PFSK-1 (cell line): ENCODE measurements around the gene STN1.

ENCODE experiments used
- FOXP2 ChIP-seq: optimal IDR thresholded peaks from 2 replicates; pipeline ENCODE3; 2011; ENCODE audit warnings: borderline replicate concordance, control low read depth, inconsistent platforms; ENCODE audit not compliant: insufficient read depth; ENCODE audit errors: extremely low read length, extremely low read depth
- POLR2AphosphoS5 ChIP-seq: IDR thresholded peaks from 2 replicates; pipeline ENCODE4 v1.6.1; 2012; ENCODE audit warnings: low read depth, mild to moderate bottlenecking, control low read depth, low read length, moderate library complexity
- REST ChIP-seq, 2 experiments: IDR thresholded peaks; 2 replicates each; pipeline versions ENCODE4 v1.6.1 to v1.8.0; 2011 to 2012; ENCODE audit warnings: low read depth in 2 of 2, low read length in 2 of 2, control low read depth in 1 of 2, inconsistent platforms in 1 of 2, mild to moderate bottlenecking in 1 of 2, moderate library complexity in 1 of 2; ENCODE audit not compliant: insufficient read depth in 1 of 2
- SIN3A ChIP-seq: IDR thresholded peaks from 2 replicates; pipeline ENCODE4 v1.6.1; 2012; ENCODE audit warnings: mild to moderate bottlenecking, low read length, moderate library complexity, borderline replicate concordance; ENCODE audit not compliant: insufficient read depth
- TAF1 ChIP-seq: IDR thresholded peaks from 2 replicates; pipeline ENCODE4 v1.6.1; 2012; ENCODE audit warnings: low read length, control low read depth, borderline replicate concordance; ENCODE audit not compliant: insufficient read depth

Gene STN1

GRCh38 chr10:103916876-103917275, 1.1 kb downstream of the STN1 start:
- TF ChIP-seq POLR2AphosphoS5, result no peak
- TF ChIP-seq FOXP2, result no peak
- no peak for TF ChIP-seq SIN3A
- TF ChIP-seq REST (IDR thresholded peaks at IDR 0.05; ENCODE audit: insufficient read depth in 1 of 2, low read depth in 2 of 2, low read length in 2 of 2), result no peak
- TF ChIP-seq TAF1, result no peak

GRCh38 chr10:103916254-103916653, 1.7 kb downstream of the STN1 start:
- TF ChIP-seq POLR2AphosphoS5 (no peak), TAF1 (no peak), REST (IDR thresholded peaks at IDR 0.05; ENCODE audit: insufficient read depth in 1 of 2, low read depth in 2 of 2, low read length in 2 of 2) (no peak), SIN3A (no peak), FOXP2 (no peak)

GRCh38 chr10:103915796-103916195, 2.2 kb downstream of the STN1 start:
- no peak for TF ChIP-seq FOXP2
- TF ChIP-seq REST (IDR thresholded peaks at IDR 0.05; ENCODE audit: insufficient read depth in 1 of 2, low read depth in 2 of 2, low read length in 2 of 2), result no peak
- TF ChIP-seq POLR2AphosphoS5, result no peak
- no peak for TF ChIP-seq TAF1
- no peak for TF ChIP-seq SIN3A

GRCh38 chr10:103912759-103913158, 5.2 kb downstream of the STN1 start:
- no peak for TF ChIP-seq TAF1
- no peak for TF ChIP-seq REST (IDR thresholded peaks at IDR 0.05; ENCODE audit: insufficient read depth in 1 of 2, low read depth in 2 of 2, low read length in 2 of 2)
- TF ChIP-seq POLR2AphosphoS5, result no peak
- no peak for TF ChIP-seq FOXP2
- no peak for TF ChIP-seq SIN3A

- TF ChIP-seq POLR2AphosphoS5 (no peak), FOXP2 (no peak), SIN3A (no peak), TAF1 (no peak), REST (IDR thresholded peaks at IDR 0.05; ENCODE audit: insufficient read depth in 1 of 2, low read depth in 2 of 2, low read length in 2 of 2) (no peak)
Observed at GRCh38 chr10:103911021-103911459, 6.9 kb downstream of the STN1 start.
